Measurements from ENCODE around the gene AKIRIN1.
"Not testable (repeated sequence)": the region's sequence is repeated elsewhere in the genome, so short reads cannot be mapped to it uniquely, and the experiment has no call there.

The AKIRIN1 gene

DNA sequence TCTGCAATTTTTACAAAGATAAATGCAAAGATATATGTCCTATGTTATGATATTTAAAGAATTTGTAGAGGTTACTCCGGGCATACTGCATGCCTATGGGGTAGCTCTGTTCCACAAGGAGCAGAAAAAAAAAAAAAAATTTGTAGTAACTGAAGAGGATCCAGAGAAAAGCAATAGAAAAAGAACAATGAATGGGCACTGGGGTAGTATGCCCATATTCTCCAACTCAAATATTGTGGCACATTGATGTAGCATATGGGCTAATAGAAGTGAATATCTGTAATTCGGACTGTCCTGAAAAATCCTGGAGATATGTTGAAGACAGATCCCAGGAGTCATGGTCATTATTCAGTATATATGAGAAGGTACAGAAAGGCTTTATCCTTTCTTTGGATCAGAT is 1.1 kb upstream of the AKIRIN1 start:
- no peak for TF ChIP-seq ZNF274 (IDR thresholded peaks at IDR 0.05; ENCODE audit: low read depth, low read length)
- H3K4me3 ChIP-seq (ENCODE audit: low read length), result no peak overlapping the region; the same call in 1 of the 2 replicates

DNA sequence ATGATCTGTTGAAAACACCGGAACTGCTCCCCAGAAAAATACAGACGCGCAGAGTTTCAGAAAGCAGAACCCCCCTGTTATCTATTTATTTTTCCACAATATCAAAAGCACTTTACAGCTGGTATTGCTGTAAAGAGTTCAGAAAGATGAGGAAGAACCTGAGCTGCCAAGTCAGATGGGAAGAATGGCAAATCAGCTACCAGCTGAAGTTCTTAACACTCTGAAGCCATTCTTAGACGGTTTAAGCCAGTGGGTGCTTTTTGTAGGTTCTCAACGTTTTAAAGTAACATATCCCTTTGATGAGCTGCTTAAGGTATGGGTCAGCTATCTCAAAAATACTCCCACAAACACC is 714 bp upstream of the AKIRIN1 start:
- no peak for TF ChIP-seq ZNF274 (IDR thresholded peaks at IDR 0.05; ENCODE audit: low read depth, low read length)
- peak overlapping the region; percentile 64 for H3K4me3 ChIP-seq (ENCODE audit: low read length)

DNA sequence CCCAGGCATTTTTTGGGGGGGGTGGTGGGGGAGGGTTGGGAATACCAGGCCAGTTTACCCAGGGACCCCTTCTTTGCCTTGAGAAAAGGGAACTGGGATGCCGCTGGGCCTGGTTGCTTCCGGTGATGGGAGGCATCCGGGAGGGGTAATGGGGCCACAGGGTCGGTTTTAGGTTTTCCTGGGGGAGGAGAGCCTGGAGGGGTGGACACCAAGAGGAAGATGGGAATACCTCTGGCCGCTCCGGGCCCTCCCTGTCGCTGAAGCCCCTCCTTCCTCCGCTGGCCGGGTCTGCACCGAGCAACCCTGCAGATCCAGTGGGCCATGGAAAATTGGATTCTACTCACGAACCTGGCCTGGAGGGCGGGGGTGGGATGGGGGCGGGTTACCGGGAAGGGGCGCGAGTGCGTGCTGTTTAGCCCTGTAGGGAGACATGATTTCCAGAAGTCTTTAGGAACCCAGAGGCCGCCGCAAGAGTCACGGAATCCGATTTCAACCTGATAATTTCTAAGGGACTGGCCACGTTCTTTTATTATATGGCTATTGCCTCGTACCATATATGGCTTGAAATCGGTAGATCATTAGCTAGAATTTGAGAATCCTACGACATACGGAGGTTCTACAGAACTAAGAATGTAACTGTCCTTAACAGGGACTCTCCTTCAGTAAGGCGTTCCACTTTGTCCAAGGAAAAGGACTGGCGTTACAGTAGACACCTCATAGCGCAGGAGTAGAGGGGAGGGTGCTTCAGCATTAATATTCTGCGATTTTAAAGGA is 749 bp downstream of the AKIRIN1 start:
- TF ChIP-seq ZNF274 (IDR thresholded peaks at IDR 0.05; ENCODE audit: low read depth, low read length), result no peak

DNA sequence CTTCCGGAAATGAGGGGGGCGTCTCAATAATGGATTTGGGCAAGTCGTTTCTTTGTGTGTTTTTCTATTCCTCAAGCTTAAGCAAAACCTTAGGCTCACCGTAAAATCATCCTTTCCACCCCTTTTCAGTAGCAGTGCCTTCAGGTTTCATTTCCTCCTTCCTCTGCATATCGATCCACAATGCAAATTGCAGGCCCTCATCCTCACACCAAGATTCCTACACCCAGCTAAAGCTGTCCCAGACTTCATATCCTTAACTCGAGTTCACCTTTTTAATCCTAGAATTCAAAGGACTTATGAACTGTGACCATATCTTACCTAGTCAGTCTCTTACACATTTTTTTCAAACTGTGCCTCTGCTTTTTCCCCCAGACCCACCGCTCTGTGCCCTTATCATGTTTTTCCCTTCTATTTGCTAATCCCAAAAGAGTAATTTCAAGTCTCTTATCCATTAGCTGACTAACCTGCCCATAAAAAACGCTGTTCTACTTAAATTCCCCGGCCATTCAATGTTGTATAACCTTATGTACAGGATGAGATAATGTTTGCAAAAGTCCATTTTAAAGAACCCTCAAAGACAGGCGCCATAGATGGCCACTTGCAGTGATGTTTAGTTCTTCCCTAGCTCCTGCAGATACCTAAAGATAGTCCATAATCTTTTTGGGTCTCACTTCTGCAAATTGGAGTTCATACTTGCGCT is 1.5 kb downstream of the AKIRIN1 start:
- peak overlapping the region; percentile 98 for H3K4me3 ChIP-seq (ENCODE audit: low read length)
- no peak for TF ChIP-seq ZNF274 (IDR thresholded peaks at IDR 0.05; ENCODE audit: low read depth, low read length)

More for the DNA sequence above, 749 bp downstream of the AKIRIN1 start:
- H3K4me3 ChIP-seq (ENCODE audit: low read length), result peak overlapping the region; percentile 98

DNA sequence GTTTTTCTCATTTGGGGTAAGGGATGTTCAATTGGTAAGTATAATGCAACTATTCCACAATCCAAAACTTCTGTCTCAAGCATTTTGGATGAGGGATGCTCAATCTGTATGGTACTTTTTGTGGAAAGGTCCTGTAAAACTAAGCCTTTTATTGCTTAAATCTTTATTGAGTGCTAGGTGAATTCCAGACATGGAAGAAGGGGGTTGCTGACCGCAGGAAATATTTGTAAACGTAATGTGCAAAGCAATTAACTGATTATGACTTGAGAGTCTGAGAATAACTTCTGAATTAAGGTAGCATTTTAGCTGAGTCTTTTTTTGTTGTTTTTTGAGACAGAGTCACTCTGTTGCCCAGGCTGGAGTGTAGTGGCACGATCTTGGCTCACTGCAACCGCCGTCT is 3.1 kb downstream of the AKIRIN1 start:
- no peak for TF ChIP-seq ZNF274 (IDR thresholded peaks at IDR 0.05; ENCODE audit: low read depth, low read length)
- H3K4me3 ChIP-seq (ENCODE audit: low read length), result no peak overlapping the region

DNA sequence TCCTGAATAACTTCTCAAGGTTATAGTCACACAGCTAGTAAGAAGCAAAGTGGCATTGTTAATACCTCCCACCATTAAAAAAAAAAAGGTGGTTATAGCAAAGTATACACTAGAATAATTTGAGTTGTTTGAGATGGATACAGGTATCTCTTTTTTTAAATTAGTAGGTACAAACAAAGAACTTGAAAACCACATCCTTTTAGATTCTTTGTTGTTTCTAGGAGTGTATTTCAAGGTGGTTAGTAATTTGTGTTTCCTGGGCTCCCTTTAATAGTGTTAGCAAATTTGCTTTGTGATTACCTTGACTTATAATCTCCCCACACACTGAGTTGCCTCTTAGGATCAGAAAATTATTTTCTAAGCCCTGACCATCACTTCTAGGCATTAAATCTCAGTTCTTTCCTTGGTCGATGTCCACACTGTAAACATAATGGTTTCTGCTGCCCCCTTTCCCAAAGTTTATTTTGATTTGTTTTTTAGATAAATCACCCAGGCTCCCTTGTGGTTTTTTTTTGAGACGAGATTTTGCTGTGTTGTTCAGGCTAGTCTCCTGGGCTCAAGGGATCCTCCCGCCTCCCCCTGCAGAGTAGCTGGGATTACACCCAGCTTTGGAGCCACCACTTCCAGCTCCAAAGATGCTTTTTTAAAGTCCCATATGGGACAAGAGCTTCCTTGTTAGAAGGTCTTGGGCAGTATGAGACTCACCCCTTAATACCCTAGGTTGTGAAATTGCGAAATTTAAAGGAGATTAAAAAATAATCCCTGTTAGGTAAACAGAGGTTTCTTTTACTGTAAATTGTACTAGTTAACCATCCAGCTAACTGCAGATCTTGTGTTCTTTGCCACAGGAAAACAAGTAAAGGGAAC is 6.2 kb downstream of the AKIRIN1 start:
- TF ChIP-seq ZNF274 (IDR thresholded peaks at IDR 0.05; ENCODE audit: low read depth, low read length), result no peak
- H3K4me3 ChIP-seq (ENCODE audit: low read length), result no peak overlapping the region

DNA sequence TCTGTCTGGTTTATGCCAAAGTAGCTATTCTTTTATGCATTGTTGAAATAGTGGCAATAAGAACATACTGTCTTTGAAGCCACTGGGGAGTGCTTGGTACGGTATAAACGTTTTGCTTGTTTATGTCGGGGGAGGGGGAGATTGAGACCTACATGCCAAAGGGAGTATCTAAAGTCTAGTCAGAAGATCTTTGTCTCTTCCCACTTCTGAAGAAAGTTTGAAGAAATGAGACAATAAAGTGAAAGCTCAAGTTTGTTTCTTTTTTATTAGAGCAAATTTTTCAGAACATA is 6.8 kb downstream of the AKIRIN1 start:
- H3K4me3 ChIP-seq (ENCODE audit: low read length), result no peak overlapping the region
- no peak for TF ChIP-seq ZNF274 (IDR thresholded peaks at IDR 0.05; ENCODE audit: low read depth, low read length)

DNA sequence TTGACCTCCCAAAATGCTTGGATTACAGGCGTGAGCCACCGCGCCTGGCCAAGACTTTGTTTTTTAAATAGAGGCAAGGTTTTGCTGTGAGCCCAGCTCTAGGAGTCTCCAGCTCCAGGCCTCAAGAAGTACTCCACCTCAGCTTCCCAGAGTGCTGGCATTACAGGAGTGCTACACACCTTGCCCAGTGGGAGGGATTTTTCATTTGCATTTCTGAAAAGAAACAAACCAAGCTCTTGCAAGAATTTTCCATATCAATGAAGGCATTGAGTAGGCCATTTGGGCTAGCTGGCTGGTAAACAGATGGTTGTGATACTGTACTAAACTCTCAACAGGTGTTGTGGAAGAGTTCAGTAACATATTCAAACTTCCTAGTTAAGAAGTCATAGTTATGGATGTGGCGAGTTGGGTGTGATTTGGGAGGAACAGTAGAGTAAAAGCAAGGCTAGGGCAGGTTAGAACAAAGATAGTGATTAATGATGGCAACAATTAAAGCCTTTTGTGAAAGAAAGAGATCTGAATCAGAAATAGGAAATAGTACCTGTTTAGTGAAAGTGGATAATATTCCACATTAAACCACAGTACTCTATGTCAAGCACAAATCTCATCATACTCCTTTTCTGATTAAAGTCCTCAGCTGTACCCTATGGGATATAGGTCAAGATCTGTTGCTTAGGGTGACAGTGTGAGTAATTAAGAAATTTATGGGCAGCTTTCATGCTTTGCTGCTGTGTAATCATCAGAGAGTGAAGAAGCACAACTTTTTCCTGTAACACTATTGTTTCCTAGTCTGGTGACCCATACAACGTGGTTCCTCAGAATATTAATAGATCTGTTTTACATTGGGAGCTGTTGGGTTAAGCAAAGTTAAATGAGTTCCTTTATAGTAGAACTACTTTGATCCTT is 10.7 kb downstream of the AKIRIN1 start:
- TF ChIP-seq ZNF274 (IDR thresholded peaks at IDR 0.05; ENCODE audit: low read depth, low read length), result no peak
- no peak overlapping the region for H3K4me3 ChIP-seq (ENCODE audit: low read length)

DNA sequence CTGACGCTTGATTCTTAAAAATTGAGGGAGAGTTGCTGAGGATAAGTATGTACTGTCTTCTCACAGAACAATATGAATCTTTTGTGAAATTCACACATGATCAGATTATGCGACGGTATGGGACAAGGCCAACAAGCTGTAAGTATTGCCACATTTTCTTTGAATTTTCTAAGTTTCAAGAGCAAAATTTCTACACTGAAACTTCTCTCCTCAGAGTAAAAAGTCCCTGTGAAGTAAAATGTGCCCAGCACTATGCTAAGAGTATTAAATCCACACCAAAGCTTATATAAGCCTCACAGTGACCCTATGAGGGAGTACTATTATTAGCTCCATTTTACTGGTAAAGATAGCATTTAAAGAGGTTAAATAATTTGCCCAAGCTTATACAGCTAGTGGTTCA is 12.2 kb downstream of the AKIRIN1 start:
- TF ChIP-seq ZNF274 (IDR thresholded peaks at IDR 0.05; ENCODE audit: low read depth, low read length), result no peak
- H3K4me3 ChIP-seq (ENCODE audit: low read length), result no peak overlapping the region

DNA sequence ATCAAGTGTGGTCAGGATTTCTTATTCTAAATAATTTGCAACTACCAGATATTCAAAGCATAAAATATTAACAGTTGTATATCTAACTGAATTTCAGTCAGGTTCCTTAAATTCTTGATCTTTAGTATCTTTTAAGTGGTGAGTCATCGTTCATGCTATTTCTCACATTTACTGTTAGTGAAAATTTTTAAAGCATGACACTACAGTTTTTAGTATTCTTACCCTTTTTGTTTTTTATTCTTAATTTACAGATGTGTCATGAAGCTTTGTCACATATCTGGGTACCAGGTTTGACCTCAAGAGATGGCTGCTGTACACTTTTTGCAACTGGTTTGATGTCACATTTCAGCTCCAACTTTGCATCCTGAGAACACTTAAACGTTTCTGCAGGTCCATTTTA is 12.7 kb downstream of the AKIRIN1 start:
- H3K4me3 ChIP-seq (ENCODE audit: low read length), result no peak overlapping the region
- TF ChIP-seq ZNF274 (IDR thresholded peaks at IDR 0.05; ENCODE audit: low read depth, low read length), result no peak

DNA sequence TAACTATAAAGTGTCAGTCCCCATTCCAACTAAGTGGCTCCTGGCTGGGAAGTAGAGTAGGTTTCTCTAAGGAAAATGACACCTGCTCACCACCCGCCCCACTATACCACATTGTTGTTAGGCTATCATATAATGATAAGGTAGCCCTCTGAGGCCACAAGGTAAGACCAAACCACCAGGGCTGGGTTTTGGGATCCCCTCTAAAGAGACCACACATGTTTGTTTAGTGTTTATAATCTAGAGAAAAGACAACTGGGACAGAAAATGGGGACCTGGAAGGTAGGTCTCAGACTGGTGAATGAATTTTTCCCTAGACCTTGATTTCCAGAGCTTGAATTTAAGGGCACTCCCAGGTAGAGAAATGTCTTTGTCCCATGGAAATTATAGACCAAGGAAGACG is 15.2 kb downstream of the AKIRIN1 start:
- no peak for TF ChIP-seq ZNF274 (IDR thresholded peaks at IDR 0.05; ENCODE audit: low read depth, low read length)
- no peak overlapping the region for H3K4me3 ChIP-seq (ENCODE audit: low read length)

DNA sequence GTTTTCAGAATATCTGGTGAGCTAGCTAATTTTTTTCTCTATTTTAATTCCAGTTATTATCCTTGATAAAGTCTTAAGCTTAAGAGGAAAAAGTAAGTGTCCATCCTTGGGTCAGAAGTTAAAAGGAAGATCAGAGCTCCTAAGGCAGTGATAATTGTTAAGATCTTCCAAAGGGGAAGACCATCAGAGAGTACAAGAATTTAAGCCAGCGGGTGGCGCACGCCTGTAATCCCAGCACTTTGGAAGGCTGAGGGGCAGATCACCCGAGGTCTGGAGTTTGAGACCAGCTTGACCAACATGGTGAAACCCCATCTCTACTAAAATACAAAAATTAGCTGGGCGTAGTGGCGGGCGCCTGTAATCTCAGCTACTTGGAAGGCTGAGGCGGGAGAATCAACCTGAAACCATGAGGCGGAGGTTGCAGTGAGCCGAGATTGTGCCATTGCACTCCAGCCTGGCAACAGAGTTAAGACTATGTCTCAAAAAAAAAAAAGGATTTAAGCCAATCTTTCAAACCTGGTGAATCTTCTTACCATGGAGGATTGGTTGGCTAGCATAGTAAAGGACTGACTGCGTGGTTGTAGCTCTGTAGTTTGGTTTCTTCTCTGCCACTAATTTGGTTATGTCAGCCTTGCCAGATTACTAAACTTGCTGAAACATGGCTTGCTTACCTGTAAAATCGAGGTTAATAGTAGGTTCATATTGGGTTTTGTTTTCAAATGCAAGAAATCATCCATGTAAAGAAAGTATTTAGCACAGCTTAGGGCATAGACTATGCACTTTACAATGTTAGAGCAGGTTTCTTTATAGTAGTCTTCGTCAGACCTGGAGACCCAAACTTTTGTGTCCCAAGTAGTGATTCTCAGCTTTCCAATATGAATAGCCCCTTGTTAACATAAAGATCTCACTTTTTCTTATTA is 15.9 kb downstream of the AKIRIN1 start:
- no peak for TF ChIP-seq ZNF274 (IDR thresholded peaks at IDR 0.05; ENCODE audit: low read depth, low read length)
- no peak overlapping the region for H3K4me3 ChIP-seq (ENCODE audit: low read length)

DNA sequence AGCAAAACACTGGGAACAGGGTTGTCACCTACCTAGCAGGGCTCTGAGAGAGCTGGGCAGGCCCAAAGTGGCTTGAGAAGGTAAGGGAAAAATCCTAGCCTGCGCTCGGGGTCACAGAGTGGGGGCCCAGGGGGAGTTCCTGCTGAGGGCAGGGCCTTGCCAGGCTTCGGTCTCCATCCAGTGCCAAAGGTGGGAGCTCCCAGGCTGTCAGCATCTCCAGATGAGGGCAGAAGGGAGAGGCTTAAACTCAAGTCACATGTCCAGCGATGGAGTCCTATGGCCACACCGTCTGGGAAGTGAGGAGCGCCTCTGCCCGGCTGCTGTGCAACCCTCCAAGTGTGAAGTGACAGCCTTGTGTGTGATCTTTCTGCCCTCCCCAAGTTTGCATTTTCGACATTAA is 23.9 kb downstream of the AKIRIN1 start:
- not testable (repeated sequence) for H3K4me3 ChIP-seq (ENCODE audit: low read length)
